K562 (cell line): ENCODE results near the gene RTL10. TPM values are rescaled to one million over a fixed set of nuclear protein-coding genes. Genes with fewer than 3 reads are reported as not detected.

Source experiments
- ASH1L ChIP-seq: fragments of 450-650 bp; IDR thresholded peaks from 2 replicates; pipeline ENCODE4 v1.6.1; 2018; ENCODE audit warnings: borderline replicate concordance, mild to moderate bottlenecking, low read depth; ENCODE audit not compliant: partially characterized antibody
- ESRRB ChIP-seq: fragments of 250-450 bp; sonication (Bioruptor Pico); IDR thresholded peaks from 2 replicates; pipeline ENCODE4 v1.5.0; 2020; ENCODE audit warnings: mild to moderate bottlenecking, moderate library complexity, borderline replicate concordance
- HNRNPH1 ChIP-seq: fragments of 200-400 bp; formaldehyde crosslinking; optimal IDR thresholded peaks from 2 replicates; pipeline ENCODE3; 2017; ENCODE audit warnings: low read depth, mild to moderate bottlenecking, low read length, moderate library complexity
- NUFIP1 ChIP-seq: fragments of 450-650 bp; IDR thresholded peaks from 2 replicates; pipeline ENCODE4 v1.6.1; 2018; ENCODE audit not compliant: partially characterized antibody
- RFX5 ChIP-seq: IDR thresholded peaks from 2 replicates; pipeline ENCODE4 v1.6.1; 2011; ENCODE audit warnings: low read depth, mild to moderate bottlenecking, improper control_type of control experiment, low read length
- ZBTB33 ChIP-seq: sonication (generic); formaldehyde crosslinking; IDR thresholded peaks from 2 replicates; pipeline ENCODE4 v1.8.1; 2023; ENCODE audit warnings: mild to moderate bottlenecking, missing genetic modification reagents
- ZBTB9 ChIP-seq: fragments of 450-650 bp; formaldehyde crosslinking; IDR thresholded peaks from 2 replicates; pipeline ENCODE4 v1.4.0; 2020; ENCODE audit warnings: mild to moderate bottlenecking, moderate library complexity
- ZNF592 ChIP-seq: fragments of 450-650 bp; IDR thresholded peaks from 2 replicates; pipeline ENCODE4 v1.6.1; 2017; ENCODE audit warnings: antibody characterized with exemption, mild to moderate bottlenecking
- ZNF79 ChIP-seq: fragments of 250-450 bp; sonication (Bioruptor Pico); IDR thresholded peaks from 2 replicates; pipeline ENCODE4 v1.4.0; 2020; ENCODE audit warnings: low read depth, mild to moderate bottlenecking, moderate library complexity
- polyA plus RNA-seq, 8 experiments: library from polyadenylated mRNA; depleted of rRNA in 4 of 8; stranded (reverse) in 5 of 8; unstranded in 3 of 8; fragments of >200 nt; fragmentation: Nextera tagmentation in 2 of 8; fragmentation: Illumina TruSeq in 1 of 8; extraction: Ambion mirVana in 2 of 8; extraction: Trizol in 1 of 8; gene quantifications; 2 replicates each; pipeline versions ENCODE4 v1.2.1 to v1.2.3, GENCODE V29; 2011 to 2014; ENCODE audit warnings: inconsistent platforms in 1 of 8, missing spikeins in 1 of 8
- total RNA-seq, 7 experiments: library from RNA; depleted of rRNA in 6 of 7; stranded (reverse); fragments of >200 nt in 6 of 7; fragmentation: Illumina TruSeq in 2 of 7; extraction: Trizol in 2 of 7; gene quantifications; 2 replicates each; pipeline versions ENCODE4 v1.2.1 to v1.2.3, GENCODE V29; 2011 to 2021; ENCODE audit warnings: low replicate concordance in 1 of 7
- TF ChIP-seq, protein P1 (sequence below): IDR thresholded peaks from 3 replicates; pipeline ENCODE4 v1.6.1; 2011; ENCODE audit warnings: borderline replicate concordance, mild to moderate bottlenecking, moderate library complexity; ENCODE audit not compliant: insufficient read length; ENCODE audit errors: extremely low read depth
- TF ChIP-seq, protein P2 (sequence below): fragments of 450-650 bp; conservative IDR thresholded peaks from 2 replicates; pipeline ENCODE4 v1.6.1; 2016; ENCODE audit warnings: missing genetic modification characterization, low read depth, mild to moderate bottlenecking, missing compliant biosample characterization, moderate library complexity

Gene RTL10
- total and polyA plus RNA-seq, 9 of the 15 experiments (the other 6 are each of a cell fraction or from before 2014, with no cell fraction given) = 19.8 to 75.5 (median 32.5) TPM

DNA sequence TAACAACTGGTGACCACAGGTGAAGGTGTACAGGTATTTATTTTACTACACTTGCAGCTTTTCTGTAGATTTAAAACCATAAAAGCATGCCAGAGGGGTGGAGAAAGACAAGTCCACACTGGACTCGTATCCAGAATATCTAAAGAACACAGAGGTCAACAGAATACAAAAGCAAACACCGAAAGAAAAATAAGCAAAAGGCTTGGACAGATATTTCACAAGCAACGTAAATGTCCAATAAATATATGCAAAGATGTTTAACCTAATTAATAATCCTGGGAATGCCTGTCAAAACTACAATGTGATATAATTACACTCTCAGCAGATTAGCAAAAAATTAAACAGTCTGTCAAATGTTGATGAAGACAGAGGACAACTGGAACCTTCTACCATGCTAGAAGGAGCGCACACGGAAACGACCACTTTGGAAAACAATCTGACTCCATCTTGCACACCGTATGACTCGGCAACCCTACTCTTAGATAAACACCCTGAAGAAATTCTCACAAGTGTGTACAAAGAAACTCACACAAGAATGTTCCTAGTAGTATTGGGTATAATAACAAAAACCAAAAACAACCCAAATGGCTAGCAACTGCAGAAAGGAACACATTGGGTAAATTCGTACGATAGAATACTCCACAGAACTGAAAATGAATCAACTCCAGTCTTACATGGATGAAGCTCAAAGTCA, 27.2 kb downstream of the RTL10 start (continued):
- TF ChIP-seq, protein P1, sequence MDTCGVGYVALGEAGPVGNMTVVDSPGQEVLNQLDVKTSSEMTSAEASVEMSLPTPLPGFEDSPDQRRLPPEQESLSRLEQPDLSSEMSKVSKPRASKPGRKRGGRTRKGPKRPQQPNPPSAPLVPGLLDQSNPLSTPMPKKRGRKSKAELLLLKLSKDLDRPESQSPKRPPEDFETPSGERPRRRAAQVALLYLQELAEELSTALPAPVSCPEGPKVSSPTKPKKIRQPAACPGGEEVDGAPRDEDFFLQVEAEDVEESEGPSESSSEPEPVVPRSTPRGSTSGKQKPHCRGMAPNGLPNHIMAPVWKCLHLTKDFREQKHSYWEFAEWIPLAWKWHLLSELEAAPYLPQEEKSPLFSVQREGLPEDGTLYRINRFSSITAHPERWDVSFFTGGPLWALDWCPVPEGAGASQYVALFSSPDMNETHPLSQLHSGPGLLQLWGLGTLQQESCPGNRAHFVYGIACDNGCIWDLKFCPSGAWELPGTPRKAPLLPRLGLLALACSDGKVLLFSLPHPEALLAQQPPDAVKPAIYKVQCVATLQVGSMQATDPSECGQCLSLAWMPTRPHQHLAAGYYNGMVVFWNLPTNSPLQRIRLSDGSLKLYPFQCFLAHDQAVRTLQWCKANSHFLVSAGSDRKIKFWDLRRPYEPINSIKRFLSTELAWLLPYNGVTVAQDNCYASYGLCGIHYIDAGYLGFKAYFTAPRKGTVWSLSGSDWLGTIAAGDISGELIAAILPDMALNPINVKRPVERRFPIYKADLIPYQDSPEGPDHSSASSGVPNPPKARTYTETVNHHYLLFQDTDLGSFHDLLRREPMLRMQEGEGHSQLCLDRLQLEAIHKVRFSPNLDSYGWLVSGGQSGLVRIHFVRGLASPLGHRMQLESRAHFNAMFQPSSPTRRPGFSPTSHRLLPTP = no peak
- TF ChIP-seq HNRNPH1 (no peak), NUFIP1 (no peak), ASH1L (no peak), ZBTB33 (CRISPR knock-in tag) (no peak), ESRRB (CRISPR knock-in tag) (no peak), ZBTB9 (no peak), ZNF79 (CRISPR knock-in tag) (0 out of 2 replicates have a peak, but pooled peaks have one; percentile 59), RFX5 (no peak), ZNF592 (peak; percentile 97)
- TF ChIP-seq, protein P2, sequence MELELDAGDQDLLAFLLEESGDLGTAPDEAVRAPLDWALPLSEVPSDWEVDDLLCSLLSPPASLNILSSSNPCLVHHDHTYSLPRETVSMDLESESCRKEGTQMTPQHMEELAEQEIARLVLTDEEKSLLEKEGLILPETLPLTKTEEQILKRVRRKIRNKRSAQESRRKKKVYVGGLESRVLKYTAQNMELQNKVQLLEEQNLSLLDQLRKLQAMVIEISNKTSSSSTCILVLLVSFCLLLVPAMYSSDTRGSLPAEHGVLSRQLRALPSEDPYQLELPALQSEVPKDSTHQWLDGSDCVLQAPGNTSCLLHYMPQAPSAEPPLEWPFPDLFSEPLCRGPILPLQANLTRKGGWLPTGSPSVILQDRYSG (tag) = 0 out of 2 replicates have a peak, but pooled peaks have one; percentile 89
